Suprapubic skin (tissue), 4 donors: ENCODE measurements around the gene FCN2.

Experiments
- CTCF ChIP-seq, 2 donors: fragments of 200-600 bp in 1 of 2; fragments of 450-650 bp in 1 of 2; sonication (generic) in 1 of 2; IDR thresholded peaks; one replicate each; pipeline ENCODE4 v1.5.1; 2016 to 2019; ENCODE audit warnings: antibody characterized with exemption in 2 of 2, mild to moderate bottlenecking in 1 of 2, moderate library complexity in 1 of 2
- EP300 ChIP-seq: sonication (generic); formaldehyde crosslinking; IDR thresholded peaks from one replicate; pipeline ENCODE4 v1.6.1; 2017; ENCODE audit warnings: antibody characterized with exemption
- POLR2A ChIP-seq, 2 donors: fragments of 450-650 bp; IDR thresholded peaks; one replicate each; pipeline ENCODE4 v1.6.1; 2017; ENCODE audit warnings: antibody characterized with exemption in 2 of 2, mild to moderate bottlenecking in 2 of 2, moderate library complexity in 2 of 2
- POLR2AphosphoS5 ChIP-seq, 3 donors: sonication (generic); formaldehyde crosslinking; IDR thresholded peaks; one replicate each; pipeline ENCODE4 v1.6.1; 2017; ENCODE audit warnings: antibody characterized with exemption in 3 of 3

- TF ChIP-seq CTCF (IDR thresholded peaks at IDR 0.05) (no peak), POLR2A (IDR thresholded peaks at IDR 0.05) (no peak), POLR2AphosphoS5 (IDR thresholded peaks at IDR 0.05) (no peak), EP300 (no peak)
Observed at GRCh38 chr9:134851020-134851419, 29.6 kb upstream of the FCN2 start.
